PC-9 (cell line): ENCODE measurements around the gene CSNK1E. TPM values are rescaled to one million over a fixed set of nuclear protein-coding genes. Genes with fewer than 3 reads are reported as not detected.

Experiments
- BruUV-seq: library from RNA; stranded (reverse); fragments of 400-500 nt; replicated peaks from 2 replicates; lab custom pipeline; 2021; lab: Mats Ljungman, UMichigan
- CTCF ChIA-PET: fragments of 300-600 bp; sonication (Branson Sonifier 250); formaldehyde crosslinking; loops from one replicate; lab custom pipeline; 2022; ENCODE audit warnings: antibody characterized with exemption; lab: Charles Lee
- POLR2A ChIA-PET: fragments of 300-600 bp; sonication (Branson Sonifier 250); formaldehyde crosslinking; loops from one replicate; lab custom pipeline; 2022; ENCODE audit warnings: antibody characterized with exemption; ENCODE audit not compliant: unreplicated experiment; lab: Charles Lee
- DNase-seq, 2 experiments: peaks; one replicate each; pipeline versions ENCODE4 v3.0.0 to v3.0.0-alpha.2; 2015 to 2022; ENCODE audit warnings: mixed read lengths in 1 of 2
- H2AFZ ChIP-seq: fragments of 200-600 bp; sonication (generic); 2 replicates; pipeline ENCODE4 v1.8.1; 2017; ENCODE audit warnings: antibody characterized with exemption
- H3F3A ChIP-seq: fragments of 200-600 bp; sonication (generic); 2 replicates; pipeline ENCODE4 v1.8.1; 2017; ENCODE audit warnings: antibody characterized with exemption, mild to moderate bottlenecking, low read depth; ENCODE audit not compliant: insufficient read depth
- H3K27ac ChIP-seq: fragments of 200-600 bp; sonication (generic); 2 replicates; pipeline ENCODE4 v1.6.1; 2016; ENCODE audit warnings: mixed run types
- H3K27me3 ChIP-seq: fragments of 200-600 bp; sonication (generic); 2 replicates; pipeline ENCODE4 v1.6.1; 2016; ENCODE audit warnings: low read depth, mixed run types; ENCODE audit not compliant: insufficient read depth
- H3K36me3 ChIP-seq: fragments of 200-600 bp; sonication (generic); 2 replicates; pipeline ENCODE4 v1.6.1; 2016; ENCODE audit warnings: low read depth, mixed run types
- H3K4me1 ChIP-seq: fragments of 200-600 bp; sonication (generic); replicated peaks from 2 replicates; pipeline ENCODE4 v1.6.1; 2016; ENCODE audit warnings: mixed run types; ENCODE audit not compliant: insufficient read depth
- H3K4me2 ChIP-seq: fragments of 200-600 bp; sonication (generic); 2 replicates; pipeline ENCODE4 v1.6.1; 2017; ENCODE audit warnings: mixed run types
- H3K4me3 ChIP-seq: fragments of 200-600 bp; sonication (generic); 2 replicates; pipeline ENCODE4 v1.6.1; 2016; ENCODE audit warnings: mixed run types
- H3K79me2 ChIP-seq: fragments of 200-600 bp; sonication (generic); 2 replicates; pipeline ENCODE4 v1.6.1; 2017; ENCODE audit warnings: low read depth, mixed run types
- H3K9me2 ChIP-seq: fragments of 200-600 bp; sonication (generic); 2 replicates; pipeline ENCODE4 v1.8.1; 2017; ENCODE audit warnings: mild to moderate bottlenecking; ENCODE audit not compliant: insufficient read depth
- H3K9me3 ChIP-seq: fragments of 200-600 bp; sonication (generic); 2 replicates; pipeline ENCODE4 v1.8.1; 2016; ENCODE audit warnings: low read depth; ENCODE audit not compliant: insufficient read depth
- H4K20me1 ChIP-seq: fragments of 200-600 bp; sonication (generic); 2 replicates; pipeline ENCODE4 v1.8.1; 2017; ENCODE audit not compliant: insufficient read depth
- EZH2 ChIP-seq: fragments of 200-600 bp; sonication (generic); IDR thresholded peaks from 2 replicates; pipeline ENCODE4 v1.8.0; 2017; ENCODE audit warnings: antibody characterized with exemption, low read depth
- intact Hi-C: fragments of 100-400 bp; cut with micrococcal nuclease; formaldehyde crosslinking; loops from one replicate; pipeline ENCODE4 v1.10.0; 2022; ENCODE audit not compliant: unreplicated experiment
- total RNA-seq: library from RNA; stranded (reverse); gene quantifications from 2 replicates; pipeline ENCODE4 v1.2.3, GENCODE V29; 2021
- TF ChIP-seq, protein P1 (sequence below): fragments of 200-600 bp; sonication (generic); conservative IDR thresholded peaks from 2 replicates; pipeline ENCODE4 v1.6.1; 2017; ENCODE audit warnings: mixed run types, antibody characterized with exemption, mild to moderate bottlenecking, moderate library complexity

CSNK1E gene
- total RNA-seq, 1 experiment from 2014 or later = 348 TPM

DNA sequence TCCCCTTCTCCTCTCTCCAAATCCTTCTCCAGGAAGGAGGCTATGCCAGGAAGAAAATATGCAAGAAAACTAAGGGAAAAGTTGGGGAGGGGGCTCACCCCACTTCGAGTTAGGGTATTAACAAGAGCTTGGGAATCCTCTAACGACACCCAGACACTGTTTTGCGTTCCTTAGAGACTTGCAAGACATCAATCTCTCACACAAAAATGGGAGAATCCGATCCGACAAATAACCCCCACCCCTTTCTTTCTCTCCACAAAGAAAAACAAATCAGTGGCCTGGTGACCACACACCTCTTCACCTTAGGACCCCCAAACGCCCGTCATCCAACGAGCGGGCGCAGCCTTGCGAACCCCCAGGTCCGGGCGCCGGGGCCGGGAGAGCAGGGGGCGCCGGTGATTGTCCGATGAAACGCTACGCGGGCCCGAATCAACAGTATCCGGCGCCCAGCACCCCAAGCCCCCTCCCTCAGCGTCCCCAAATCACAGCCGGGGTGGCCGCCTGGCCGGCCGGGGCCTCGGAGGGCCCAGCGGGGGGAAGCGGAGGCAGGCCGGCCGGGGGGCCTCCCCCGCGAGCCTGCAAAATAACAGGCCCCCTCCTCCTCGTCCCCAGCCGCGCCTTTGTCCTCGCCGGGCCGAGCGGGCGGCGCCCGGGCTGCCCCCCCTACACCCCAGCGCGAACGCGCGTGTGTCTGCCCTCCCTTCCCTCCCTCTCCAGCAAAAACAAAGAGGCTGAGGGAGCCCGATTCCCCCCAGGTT, 690 bp downstream of the CSNK1E start:
- H3K4me1 ChIP-seq = peaks cover 45% of the 10 kb centered on the region
- H4K20me1 ChIP-seq = peaks cover 47% of the 10 kb centered on the region
- peak overlapping the region; percentile 85 for H3K4me3 ChIP-seq
- H3K79me2 ChIP-seq = peaks cover 55% of the 10 kb centered on the region
- 0 out of 2 replicates have a peak, but pooled peaks cover 16% of the 10 kb centered on the region for H3K36me3 ChIP-seq
- no peaks in the 10 kb centered on the region for H3K9me3 ChIP-seq
- ChIA-PET CTCF (no interaction called here), POLR2A (interaction anchor here (0.6 to 1.0 kb wide), 4 partner anchors 21 to 85 kb away, joined by 3 to 4 read pairs (median 4); no protein-coding TSS in a partner anchor)
- no TSS peak for BruUV-seq
- intact Hi-C loops = loop anchor here (1.0 to 10.0 kb wide), 3 partner anchors 17 to 388 kb away; partner anchors contain the start of genes DDX17, GTPBP1 and JOSD1
- H2AFZ ChIP-seq = no peak overlapping the region; the same call in 1 of the 2 replicates
- H3K9me2 ChIP-seq = no peaks in the 10 kb centered on the region
- no peaks in the 10 kb centered on the region for H3K27me3 ChIP-seq
- no peak for TF ChIP-seq EZH2
- TF ChIP-seq, protein P1, sequence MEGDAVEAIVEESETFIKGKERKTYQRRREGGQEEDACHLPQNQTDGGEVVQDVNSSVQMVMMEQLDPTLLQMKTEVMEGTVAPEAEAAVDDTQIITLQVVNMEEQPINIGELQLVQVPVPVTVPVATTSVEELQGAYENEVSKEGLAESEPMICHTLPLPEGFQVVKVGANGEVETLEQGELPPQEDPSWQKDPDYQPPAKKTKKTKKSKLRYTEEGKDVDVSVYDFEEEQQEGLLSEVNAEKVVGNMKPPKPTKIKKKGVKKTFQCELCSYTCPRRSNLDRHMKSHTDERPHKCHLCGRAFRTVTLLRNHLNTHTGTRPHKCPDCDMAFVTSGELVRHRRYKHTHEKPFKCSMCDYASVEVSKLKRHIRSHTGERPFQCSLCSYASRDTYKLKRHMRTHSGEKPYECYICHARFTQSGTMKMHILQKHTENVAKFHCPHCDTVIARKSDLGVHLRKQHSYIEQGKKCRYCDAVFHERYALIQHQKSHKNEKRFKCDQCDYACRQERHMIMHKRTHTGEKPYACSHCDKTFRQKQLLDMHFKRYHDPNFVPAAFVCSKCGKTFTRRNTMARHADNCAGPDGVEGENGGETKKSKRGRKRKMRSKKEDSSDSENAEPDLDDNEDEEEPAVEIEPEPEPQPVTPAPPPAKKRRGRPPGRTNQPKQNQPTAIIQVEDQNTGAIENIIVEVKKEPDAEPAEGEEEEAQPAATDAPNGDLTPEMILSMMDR = no peak
- DNase-seq = peak in 1 of 2 experiments; percentile 66
- H3K27ac ChIP-seq = peak overlapping the region; percentile 90
- H3F3A ChIP-seq = peaks cover 52% of the 10 kb centered on the region
- peak overlapping the region; percentile 90 for H3K4me2 ChIP-seq

- DNase-seq = no peak
- TF ChIP-seq EZH2 = no peak
- TF ChIP-seq, protein P1 = no peak
- H3K27ac ChIP-seq = peak overlapping the region; percentile 90
- no peaks in the 10 kb centered on the region for H3K27me3 ChIP-seq
- 0 out of 2 replicates have a peak, but pooled peaks cover 16% of the 10 kb centered on the region for H3K36me3 ChIP-seq
- peak overlapping the region; percentile 90 for H3K4me2 ChIP-seq
- no peaks in the 10 kb centered on the region for H3K9me2 ChIP-seq
- peaks cover 54% of the 10 kb centered on the region for H4K20me1 ChIP-seq
- H3K4me1 ChIP-seq = peaks cover 45% of the 10 kb centered on the region
- H3K79me2 ChIP-seq = peaks cover 61% of the 10 kb centered on the region
- no peaks in the 10 kb centered on the region for H3K9me3 ChIP-seq
- CTCF ChIA-PET = no interaction called here
- intact Hi-C loops = loop anchor here (1.0 to 10.0 kb wide), 3 partner anchors 17 to 389 kb away; partner anchors contain the start of genes DDX17, GTPBP1 and JOSD1
- peak overlapping the region; percentile 85 for H3K4me3 ChIP-seq
- peaks cover 52% of the 10 kb centered on the region for H3F3A ChIP-seq
- H2AFZ ChIP-seq = no peak overlapping the region
- BruUV-seq = TSS peak; percentile 30
- POLR2A ChIA-PET = interaction anchor here (0.6 to 1.0 kb wide), 4 partner anchors 21 to 86 kb away, joined by 3 to 4 read pairs (median 4); no protein-coding TSS in a partner anchor
Observed at GRCh38 chr22:38315823-38316363, 1.3 kb downstream of the CSNK1E start.
